Psoas muscle (tissue), 8 donors: ENCODE data around the gene CABLES2. TPM values are rescaled to one million over a fixed set of nuclear protein-coding genes. Genes with fewer than 3 reads are reported as not detected.

Experiments used
- ATAC-seq, 4 donors: fragments of 200-7000 bp; cut with Tn5 transposase; one replicate each; pipeline ENCODE4 v1.9.1; 2020; ENCODE audit warnings: moderate library complexity in 3 of 4, mild to moderate bottlenecking in 2 of 4
- DNase-seq, 2 donors: peaks; one replicate each; pipeline ENCODE4 v3.0.0-alpha.2; 2020
- H3K27ac ChIP-seq: fragments of 200-600 bp; one replicate; pipeline ENCODE4 v1.8.0; 2022
- H3K27me3 ChIP-seq, 3 donors: fragments of 200-600 bp in 1 of 3; one replicate each; pipeline versions ENCODE4 v1.6.1 to v1.8.0; 2013 to 2022; ENCODE audit warnings: low read length in 2 of 3, mild to moderate bottlenecking in 2 of 3, moderate library complexity in 1 of 3; ENCODE audit not compliant: insufficient read depth in 3 of 3
- H3K36me3 ChIP-seq, 2 donors: fragments of 200-600 bp in 1 of 2; one replicate each; pipeline versions ENCODE4 v1.6.1 to v1.8.0; 2013 to 2022; ENCODE audit warnings: low read depth in 1 of 2, mild to moderate bottlenecking in 1 of 2, moderate library complexity in 1 of 2; ENCODE audit not compliant: insufficient read depth in 1 of 2
- H3K4me1 ChIP-seq: fragments of 200-600 bp; one replicate; pipeline ENCODE4 v1.8.0; 2022
- H3K4me3 ChIP-seq: fragments of 200-600 bp; one replicate; pipeline ENCODE4 v1.8.0; 2022; ENCODE audit warnings: mild to moderate bottlenecking
- H3K9me3 ChIP-seq: fragments of 200-600 bp; one replicate; pipeline ENCODE4 v1.8.0; 2022
- CTCF ChIP-seq: fragments of 200-600 bp; IDR thresholded peaks from one replicate; pipeline ENCODE4 v1.8.0; 2022; ENCODE audit warnings: antibody characterized with exemption
- WGBS, 3 donors: extraction: QIAGEN DNeasy Blood & Tissue Kit; methylation state at CpG; one replicate each; pipeline versions ENCODE4 v1.1.6 to v1.1.7; 2013; 5-methylcytosine and 5-hydroxymethylcytosine counted together
- intact Hi-C, 2 donors: fragments of 100-400 bp; cut with DNase I; formaldehyde crosslinking; loops; one replicate each; pipeline versions ENCODE4 v1.11.0 to v1.14.2; 2022
- polyA plus RNA-seq, 3 donors: library from polyadenylated mRNA; stranded (reverse); fragments of 200-250 nt; gene quantifications; one replicate each; pipeline ENCODE4 v1.2.3, GENCODE V29; 2013
- total RNA-seq, 4 donors: library from RNA; stranded (reverse); fragmentation: NEBNext Ultra II Directional in 2 of 4; extraction: Animal tissue kit (Norgen Biotek cat#: 25700) in 2 of 4; gene quantifications; one replicate each; pipeline versions ENCODE4 v1.2.1 to v1.2.4, GENCODE V29; 2021 to 2023
- donor health status: healthy with polysubstance abuse.
- donor health status: DM: no; HTN: no; CAD: no; lungs with moderate emphysema.
- donor health status: Bipolar disorder and iron deficiency.
- donor health status: healthy.
- donor health status: DM: yes; HTN: yes; CAD: no.
- donor health status: DM: no; HTN: no; CAD: no.
- donor health status: DM: no; HTN: no; CAD: no.
- donor health status: DM: yes; HTN: yes; CAD: no.

CABLES2 gene
- total and polyA plus RNA-seq, 7 donors, result 2.4 to 4.3 (median 3.8) TPM

- no peak for DNase-seq
- H3K9me3 ChIP-seq, result no peaks in the 10 kb centered on the region
- ATAC-seq, result no peak
- no peak overlapping the region for H3K4me3 ChIP-seq
- no peaks in the 10 kb centered on the region for H3K36me3 ChIP-seq
- no peak for TF ChIP-seq CTCF
- H3K4me1 ChIP-seq, result peaks cover 26% of the 10 kb centered on the region
- intact Hi-C loops, result loop anchor here in 1 of 2 donors (5.0 kb wide), 1 partner anchor 83 kb away; no protein-coding TSS in a partner anchor
- H3K27ac ChIP-seq, result no peak overlapping the region
- 83 to 85% (median 85%) methylated on average over 12 of the region's 12 CpGs for WGBS, 3 donors
- H3K27me3 ChIP-seq, result no peaks in the 10 kb centered on the region
These were observed 2.2 kb upstream of the CABLES2 start for GRCh38 chr20:62409086-62409853.

DNA sequence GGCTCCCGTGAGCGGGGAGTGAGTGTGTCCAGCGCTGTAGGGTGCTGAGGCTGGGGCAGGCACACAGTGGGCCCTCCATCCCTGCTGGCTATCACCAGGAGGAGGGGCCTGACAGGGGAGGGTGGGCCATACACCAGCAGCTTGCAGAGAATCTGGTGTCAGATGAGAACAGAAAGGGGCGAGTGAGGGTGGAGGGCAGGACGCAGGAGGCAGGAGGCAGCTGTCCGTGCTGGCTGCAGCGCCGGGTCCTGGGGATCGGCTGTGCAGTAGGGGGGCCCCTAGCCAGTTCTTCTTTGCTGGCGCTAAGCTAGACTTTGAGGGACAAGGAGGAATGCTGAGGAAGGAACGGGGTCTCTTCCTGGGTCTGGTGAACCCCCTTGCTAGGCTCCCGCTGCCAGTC is 1.6 kb upstream of the CABLES2 start:
- no peak for TF ChIP-seq CTCF
- 71 to 80% (median 75%) methylated on average over 12 of the region's 12 CpGs for WGBS, 3 donors
- no peak overlapping the region for H3K27ac ChIP-seq
- H3K4me1 ChIP-seq, result peaks cover 26% of the 10 kb centered on the region
- intact Hi-C loops, result loop anchor here in 1 of 2 donors (5.0 kb wide), 1 partner anchor 84 kb away; no protein-coding TSS in a partner anchor
- no peak overlapping the region for H3K4me3 ChIP-seq
- no peaks in the 10 kb centered on the region for H3K36me3 ChIP-seq
- no peaks in the 10 kb centered on the region for H3K9me3 ChIP-seq
- H3K27me3 ChIP-seq, result no peaks in the 10 kb centered on the region
- no peak for DNase-seq
- ATAC-seq, result no peak

- intact Hi-C loops, result loop anchor here in 1 of 2 donors (5.0 kb wide), 1 partner anchor 84 kb away; no protein-coding TSS in a partner anchor
- peaks cover 26% of the 10 kb centered on the region for H3K4me1 ChIP-seq
These were observed 970 bp upstream of the CABLES2 start for GRCh38 chr20:62408055-62408454.

GRCh38 chr20:62406635-62407176 is 379 bp downstream of the CABLES2 start:
- Histone ChIP-seq H3K27me3 (no peaks in the 10 kb centered on the region), H3K9me3 (no peaks in the 10 kb centered on the region), H3K36me3 (no peaks in the 10 kb centered on the region), H3K27ac (peak overlapping the region; percentile 9), H3K4me1 (peaks cover 26% of the 10 kb centered on the region), H3K4me3 (peak overlapping the region; percentile 74)
- 0 to 1% (median 1%) methylated on average over 24 to 42 of the region's 42 CpGs for WGBS, 3 donors
- no peak for ATAC-seq
- DNase-seq, result peak in 1 of 2 donors; percentile 64
- TF ChIP-seq CTCF, result no peak
- intact Hi-C loops, result loop anchor here in 1 of 2 donors (5.0 kb wide), 1 partner anchor 86 kb away; no protein-coding TSS in a partner anchor

More at GRCh38 chr20:62408055-62408454, 970 bp upstream of the CABLES2 start:
- ATAC-seq, result no peak
- H3K27me3 ChIP-seq, result no peaks in the 10 kb centered on the region
- no peak overlapping the region for H3K4me3 ChIP-seq
- no peaks in the 10 kb centered on the region for H3K9me3 ChIP-seq
- H3K27ac ChIP-seq, result no peak overlapping the region
- no peaks in the 10 kb centered on the region for H3K36me3 ChIP-seq
- WGBS, 3 donors, result 93 to 95% (median 94%) methylated on average over 15 of the region's 15 CpGs
- no peak for DNase-seq
- TF ChIP-seq CTCF, result no peak
